GM10248 (cell line): ENCODE measurements around the gene PLXNA3.

Experiments
- CTCF ChIA-PET: fragments of 300-600 bp; sonication (Branson Sonifier 250); formaldehyde crosslinking; extraction: SDS; loops from one replicate; lab custom pipeline; 2021; ENCODE audit warnings: antibody characterized with exemption; lab: Yijun Ruan, JAX
- POLR2A ChIA-PET: fragments of 350-650 bp; sonication (Branson Sonifier 250); formaldehyde crosslinking; extraction: SDS; loops from one replicate; lab custom pipeline; 2020; ENCODE audit warnings: antibody characterized with exemption; lab: Yijun Ruan, JAX
- DNase-seq: peaks from one replicate; pipeline ENCODE4 v3.0.0; 2012; ENCODE audit errors: extremely low spot score
- CTCF ChIP-seq: IDR thresholded peaks from 2 replicates; pipeline ENCODE4 v1.5.1; 2012; ENCODE audit warnings: mild to moderate bottlenecking, low read depth; ENCODE audit errors: extremely low read depth, missing control alignments, control extremely low read depth

PLXNA3 gene

GRCh38 chrX:154471839-154472684 lies 14.0 kb downstream of the PLXNA3 start:
- ChIA-PET CTCF (no interaction called here), POLR2A (no interaction called here)

GRCh38 chrX:154472685-154473632 lies 14.9 kb downstream of the PLXNA3 start:
- POLR2A ChIA-PET: no interaction called here
- no peak for DNase-seq
- CTCF ChIA-PET: no interaction called here
- no peak for TF ChIP-seq CTCF

More at GRCh38 chrX:154471839-154472684, 14.0 kb downstream of the PLXNA3 start:
- DNase-seq: no peak
- TF ChIP-seq CTCF: no peak

- POLR2A ChIA-PET: no interaction called here
- no peak for TF ChIP-seq CTCF
- no peak for DNase-seq
- CTCF ChIA-PET: no interaction called here
Measured at GRCh38 chrX:154473683-154474082, 15.6 kb downstream of the PLXNA3 start.

- DNase-seq: no peak
- POLR2A ChIA-PET: interaction anchor here (0.7 kb wide), 1 partner anchor 74 kb away, joined by 4 read pairs; no protein-coding TSS in a partner anchor
- CTCF ChIA-PET: interaction anchor here (1.0 kb wide), 1 partner anchor 103 kb away, joined by 3 read pairs; no protein-coding TSS in a partner anchor
- TF ChIP-seq CTCF: no peak
Measured at GRCh38 chrX:154476821-154477220, 18.7 kb downstream of the PLXNA3 start.

DNA sequence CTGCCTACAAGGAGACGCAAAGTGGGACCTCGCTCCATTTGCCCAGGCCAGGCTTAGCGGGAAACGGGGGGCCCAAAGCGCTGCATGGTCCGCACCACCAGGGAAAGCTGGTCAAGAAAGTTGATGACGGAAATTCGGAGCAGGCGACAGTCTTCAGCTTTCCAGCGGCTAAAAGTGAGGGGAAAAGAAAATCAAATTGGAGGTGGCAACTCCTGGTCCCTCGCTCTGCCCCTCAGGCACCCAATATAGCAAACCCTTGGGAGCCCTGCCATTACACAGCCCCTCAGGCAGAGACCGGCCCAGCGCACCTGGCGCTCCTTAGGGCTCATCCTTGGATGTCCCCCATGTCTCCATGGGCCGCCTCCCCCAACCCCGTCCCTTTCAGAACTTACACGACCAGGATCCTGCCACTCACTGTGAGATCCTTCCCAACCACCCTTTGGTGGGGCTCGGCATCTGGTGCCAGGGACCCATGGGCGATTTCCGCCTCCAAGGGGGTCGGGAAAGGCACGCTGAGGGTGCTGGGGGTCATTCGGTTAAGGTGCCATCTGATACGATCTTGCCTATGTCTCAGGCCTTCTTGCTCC lies 19.9 kb downstream of the PLXNA3 start:
- ChIA-PET CTCF (no interaction called here), POLR2A (interaction anchor here (1.0 kb wide), 1 partner anchor 13 kb away, joined by 5 read pairs; the partner anchor contains the start of gene SLC10A3)
- DNase-seq: no peak
- no peak for TF ChIP-seq CTCF
